Body of pancreas (tissue), 4 donors: ENCODE data around the gene KIF26A.

Source experiments
- CTCF ChIP-seq, 7 experiments: fragments of 450-650 bp in 4 of 7; fragments of 200-600 bp in 3 of 7; sonication (generic) in 3 of 7; IDR thresholded peaks; one replicate each; pipeline ENCODE4 v1.5.1; 2016 to 2019; ENCODE audit warnings: antibody characterized with exemption in 7 of 7
- POLR2A ChIP-seq, 3 donors: fragments of 450-650 bp; IDR thresholded peaks; one replicate each; pipeline ENCODE4 v1.6.1; 2016; ENCODE audit warnings: antibody characterized with exemption in 3 of 3, mild to moderate bottlenecking in 2 of 3

- TF ChIP-seq CTCF (IDR thresholded peaks at IDR 0.05) (no peak), POLR2A (IDR thresholded peaks at IDR 0.05) (no peak)
These were observed 30.5 kb upstream of the KIF26A start for GRCh38 chr14:104107611-104108569.
